Progenitor cell of endocrine pancreas (in vitro differentiated cells): ENCODE results near the gene EXOSC1. TPM values are rescaled to one million over a fixed set of nuclear protein-coding genes. Genes with fewer than 3 reads are reported as not detected.

Experiments
- DNase-seq: peaks from one replicate; pipeline ENCODE4 v3.0.0; 2021; ENCODE audit warnings: low spot score; ENCODE audit not compliant: unreplicated experiment
- H3K27ac Mint-ChIP-seq: 2 replicates; pipeline ENCODE4 v1.8.0; 2021; ENCODE audit warnings: mild to moderate bottlenecking, moderate library complexity, mixed read lengths
- H3K27me3 Mint-ChIP-seq: 2 replicates; pipeline ENCODE4 v1.8.0; 2021; ENCODE audit warnings: mixed read lengths
- H3K36me3 Mint-ChIP-seq: 2 replicates; pipeline ENCODE4 v1.8.0; 2022; ENCODE audit warnings: mixed read lengths; ENCODE audit not compliant: insufficient read depth
- H3K4me1 Mint-ChIP-seq: 2 replicates; pipeline ENCODE4 v1.8.0; 2021; ENCODE audit warnings: low read depth, mixed read lengths
- H3K4me3 Mint-ChIP-seq: 2 replicates; pipeline ENCODE4 v1.8.0; 2021; ENCODE audit warnings: low read depth, mild to moderate bottlenecking, moderate library complexity, mixed read lengths
- H3K9me3 Mint-ChIP-seq: 2 replicates; pipeline ENCODE4 v1.8.0; 2021; ENCODE audit warnings: low read depth, mixed read lengths
- total RNA-seq: library from RNA; stranded (reverse); gene quantifications from 2 replicates; pipeline ENCODE4 v1.2.1, GENCODE V29; 2021
- TF ChIP-seq, protein P1 (sequence below): fragments of 200-600 bp; sonication (generic); IDR thresholded peaks from one replicate; pipeline ENCODE4 v1.5.0; 2021; ENCODE audit warnings: antibody characterized with exemption, mild to moderate bottlenecking; ENCODE audit not compliant: unreplicated experiment

EXOSC1 gene
- total RNA-seq, 1 donor from 2014 or later = 38.0 TPM

DNA sequence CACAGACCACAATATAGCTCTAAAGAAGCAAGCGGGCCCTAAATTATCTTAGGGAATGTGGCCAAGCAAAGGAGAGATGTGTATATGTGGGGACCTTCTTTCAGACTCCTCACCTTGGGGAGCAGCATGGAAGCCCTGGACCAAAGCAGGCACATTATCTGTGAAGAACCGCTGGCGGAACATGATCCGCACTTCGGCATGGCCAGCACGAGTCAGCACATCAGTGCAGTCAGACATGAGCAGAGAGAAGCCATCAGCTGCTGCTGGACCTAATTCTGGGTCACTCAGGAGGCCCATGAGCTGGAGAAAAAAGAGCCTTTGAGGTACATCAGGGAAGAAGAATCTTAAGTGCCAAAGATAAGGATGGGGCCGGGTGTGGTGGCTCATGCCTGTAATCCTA lies 14.1 kb upstream of the EXOSC1 start:
- TF ChIP-seq, protein P1, sequence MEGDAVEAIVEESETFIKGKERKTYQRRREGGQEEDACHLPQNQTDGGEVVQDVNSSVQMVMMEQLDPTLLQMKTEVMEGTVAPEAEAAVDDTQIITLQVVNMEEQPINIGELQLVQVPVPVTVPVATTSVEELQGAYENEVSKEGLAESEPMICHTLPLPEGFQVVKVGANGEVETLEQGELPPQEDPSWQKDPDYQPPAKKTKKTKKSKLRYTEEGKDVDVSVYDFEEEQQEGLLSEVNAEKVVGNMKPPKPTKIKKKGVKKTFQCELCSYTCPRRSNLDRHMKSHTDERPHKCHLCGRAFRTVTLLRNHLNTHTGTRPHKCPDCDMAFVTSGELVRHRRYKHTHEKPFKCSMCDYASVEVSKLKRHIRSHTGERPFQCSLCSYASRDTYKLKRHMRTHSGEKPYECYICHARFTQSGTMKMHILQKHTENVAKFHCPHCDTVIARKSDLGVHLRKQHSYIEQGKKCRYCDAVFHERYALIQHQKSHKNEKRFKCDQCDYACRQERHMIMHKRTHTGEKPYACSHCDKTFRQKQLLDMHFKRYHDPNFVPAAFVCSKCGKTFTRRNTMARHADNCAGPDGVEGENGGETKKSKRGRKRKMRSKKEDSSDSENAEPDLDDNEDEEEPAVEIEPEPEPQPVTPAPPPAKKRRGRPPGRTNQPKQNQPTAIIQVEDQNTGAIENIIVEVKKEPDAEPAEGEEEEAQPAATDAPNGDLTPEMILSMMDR = no peak
- Mint-ChIP-seq H3K9me3 (no peaks in the 10 kb centered on the region), H3K27me3 (no peaks in the 10 kb centered on the region), H3K4me1 (peaks cover 2% of the 10 kb centered on the region), H3K4me3 (no peak overlapping the region), H3K27ac (peak overlapping the region; percentile 26), H3K36me3 (peaks cover 32% of the 10 kb centered on the region)
- no peak for DNase-seq

DNA sequence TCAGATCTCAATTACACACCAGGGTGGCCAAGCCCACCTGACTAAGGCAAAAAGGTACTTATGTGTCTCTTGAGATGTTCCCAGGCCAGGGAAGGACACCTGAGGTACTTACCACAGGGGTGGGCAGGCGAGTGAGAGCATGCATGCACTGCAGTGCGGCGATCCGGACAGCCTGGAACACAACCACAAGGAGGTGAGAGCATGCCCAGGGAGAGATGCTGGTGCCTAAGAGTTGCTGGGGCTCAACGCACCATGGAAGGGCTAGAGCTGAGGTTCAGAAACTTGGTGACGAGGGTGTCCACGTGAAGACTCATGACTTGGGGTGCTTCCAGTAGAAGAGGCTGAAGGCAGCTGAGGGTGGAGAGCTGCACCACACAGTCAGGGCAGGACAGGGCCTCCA lies 13.3 kb upstream of the EXOSC1 start:
- no peak for DNase-seq
- no peak overlapping the region for H3K4me3 Mint-ChIP-seq
- TF ChIP-seq, protein P1 = no peak
- no peak overlapping the region for H3K27ac Mint-ChIP-seq
- H3K4me1 Mint-ChIP-seq = peaks cover 1% of the 10 kb centered on the region
- H3K36me3 Mint-ChIP-seq = peaks cover 32% of the 10 kb centered on the region
- H3K27me3 Mint-ChIP-seq = no peaks in the 10 kb centered on the region
- H3K9me3 Mint-ChIP-seq = no peaks in the 10 kb centered on the region

DNA sequence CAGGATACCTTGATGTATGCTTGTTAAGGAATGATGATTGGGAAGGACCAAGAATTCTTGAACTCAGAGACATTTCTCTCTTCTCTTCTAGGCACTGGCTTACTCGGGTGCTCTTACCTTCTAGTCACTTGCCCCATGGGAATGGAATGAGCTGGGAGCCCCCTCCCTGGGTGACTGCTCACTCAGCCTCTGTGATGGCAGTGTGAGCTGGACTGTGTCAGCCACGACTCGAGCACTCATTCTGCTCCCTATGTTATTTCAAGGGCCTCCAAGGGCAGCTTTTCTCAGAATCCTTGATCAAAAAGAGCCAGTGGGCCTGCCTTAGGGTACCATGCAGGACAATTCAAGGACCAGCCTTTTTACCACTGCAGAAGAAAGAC lies 10.9 kb upstream of the EXOSC1 start:
- Mint-ChIP-seq H3K4me1 (no peaks in the 10 kb centered on the region), H3K27me3 (no peaks in the 10 kb centered on the region), H3K9me3 (no peaks in the 10 kb centered on the region), H3K4me3 (no peak overlapping the region), H3K36me3 (peaks cover 25% of the 10 kb centered on the region), H3K27ac (peak overlapping the region; percentile 10)
- TF ChIP-seq, protein P1 = no peak
- DNase-seq = no peak

DNA sequence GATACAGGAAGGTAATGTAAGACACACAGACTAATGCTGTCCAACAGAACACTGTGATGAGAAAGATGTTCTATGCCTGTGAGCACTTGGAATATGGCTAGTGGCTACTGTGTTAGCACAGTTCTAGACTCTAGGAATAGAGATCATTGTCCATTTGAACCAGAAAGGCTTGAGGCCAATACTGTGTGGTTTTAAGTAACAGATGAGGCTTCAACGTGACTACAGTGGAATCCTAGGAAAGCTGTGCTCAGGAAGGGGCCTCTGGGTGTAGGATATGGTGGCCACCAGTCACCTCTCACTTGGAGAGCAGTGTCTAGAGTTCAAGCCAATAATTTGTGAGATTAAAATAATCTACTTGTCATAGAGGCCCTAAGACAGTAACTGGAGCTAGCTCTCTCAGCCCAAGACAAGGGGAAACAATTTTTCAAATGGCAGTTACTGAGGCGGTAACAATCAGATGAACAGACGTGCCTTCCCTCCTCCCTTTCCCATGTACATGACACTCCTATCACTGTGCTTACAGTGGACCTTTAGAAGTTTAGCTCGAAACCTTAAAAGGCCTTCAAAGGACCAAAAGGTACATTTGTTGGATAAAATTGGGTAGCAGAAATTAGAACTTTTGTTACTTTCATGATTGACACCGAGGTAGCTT lies 10.4 kb upstream of the EXOSC1 start:
- DNase-seq = no peak
- H3K36me3 Mint-ChIP-seq = peaks cover 25% of the 10 kb centered on the region
- no peak overlapping the region for H3K4me3 Mint-ChIP-seq
- H3K27ac Mint-ChIP-seq = peak overlapping the region; percentile 10
- TF ChIP-seq, protein P1 = no peak
- no peaks in the 10 kb centered on the region for H3K9me3 Mint-ChIP-seq
- H3K27me3 Mint-ChIP-seq = no peaks in the 10 kb centered on the region
- no peaks in the 10 kb centered on the region for H3K4me1 Mint-ChIP-seq

DNA sequence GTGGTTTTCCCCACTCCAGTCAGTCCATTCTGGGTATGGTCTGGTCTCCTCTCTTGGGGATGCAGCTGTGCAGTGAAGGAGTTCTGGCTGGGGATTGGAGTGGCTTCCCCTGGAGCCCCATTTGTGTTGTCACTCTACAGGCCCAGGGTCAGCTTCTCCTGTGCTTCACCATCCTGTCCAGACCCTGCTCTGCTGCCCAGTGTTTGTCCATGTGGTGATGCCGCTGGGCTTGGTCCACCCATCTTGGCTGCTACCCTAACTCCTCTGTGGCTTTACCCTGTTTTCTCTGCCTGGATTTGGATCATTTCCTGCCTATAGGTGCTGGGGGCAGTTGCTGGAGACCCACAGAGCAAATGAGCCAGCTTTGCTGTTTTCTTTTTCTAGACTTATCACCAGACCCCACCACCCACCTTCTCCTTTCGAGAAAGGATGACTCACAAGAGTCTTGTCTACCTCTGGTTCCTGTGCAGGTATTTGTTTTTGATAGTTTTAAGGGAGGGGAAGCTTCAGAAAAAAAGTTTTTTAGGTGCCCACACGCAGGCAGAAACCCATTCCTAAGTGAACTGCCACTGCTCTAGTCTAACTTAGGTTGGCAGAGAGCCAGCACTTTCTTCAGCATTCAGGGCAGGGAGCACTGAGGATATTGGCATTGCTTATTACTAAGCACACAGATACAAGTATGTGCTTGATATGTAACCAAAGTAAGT lies 8.7 kb upstream of the EXOSC1 start:
- TF ChIP-seq, protein P1 = no peak
- H3K27ac Mint-ChIP-seq = no peak overlapping the region
- DNase-seq = no peak
- peaks cover 6% of the 10 kb centered on the region for H3K4me1 Mint-ChIP-seq
- H3K27me3 Mint-ChIP-seq = no peaks in the 10 kb centered on the region
- H3K4me3 Mint-ChIP-seq = no peak overlapping the region
- no peaks in the 10 kb centered on the region for H3K9me3 Mint-ChIP-seq
- peaks cover 20% of the 10 kb centered on the region for H3K36me3 Mint-ChIP-seq
